Kidney (tissue), 14 donors: ENCODE measurements around the gene GALNT4. TPM values are rescaled to one million over a fixed set of nuclear protein-coding genes. Genes with fewer than 3 reads are reported as not detected.

ENCODE experiments used
- DNase-seq, 5 donors: peaks; one replicate each; pipeline ENCODE4 v3.0.0-alpha.2; 2013 to 2020
- FAIRE-seq: peaks from 2 replicates; lab custom pipeline; 2012; peaks lifted over from hg19 to GRCh38; lab: Jason Lieb, UNC
- H3K27ac ChIP-seq, 2 donors: one replicate each; pipeline ENCODE4 v1.7.0; 2013; ENCODE audit warnings: low read depth in 2 of 2, low read length in 2 of 2, inconsistent platforms in 1 of 2
- H3K27me3 ChIP-seq: one replicate; pipeline ENCODE4 v1.7.1; 2013; ENCODE audit warnings: low read length, inconsistent platforms; ENCODE audit not compliant: control insufficient read depth, insufficient read depth
- H3K36me3 ChIP-seq, 3 donors: one replicate each; pipeline versions ENCODE4 v1.7.0 to v1.7.1; 2013; ENCODE audit warnings: low read length in 3 of 3, control low read depth in 1 of 3, inconsistent platforms in 1 of 3; ENCODE audit not compliant: insufficient read depth in 3 of 3, control insufficient read depth in 2 of 3
- H3K4me1 ChIP-seq, 3 donors: one replicate each; pipeline versions ENCODE4 v1.7.0 to v1.7.1; 2013; ENCODE audit warnings: low read length in 3 of 3, inconsistent platforms in 1 of 3, low read depth in 1 of 3; ENCODE audit not compliant: control insufficient read depth in 2 of 3, insufficient read depth in 2 of 3
- H3K4me3 ChIP-seq, 3 donors: one replicate each; pipeline versions ENCODE4 v1.7.0 to v1.8.1; 2013; ENCODE audit warnings: low read length in 3 of 3, control low read depth in 1 of 3, inconsistent platforms in 1 of 3
- H3K9ac ChIP-seq, 3 donors: one replicate each; pipeline versions ENCODE4 v1.7.0 to v1.7.1; 2013; ENCODE audit warnings: low read length in 3 of 3, control low read depth in 1 of 3, inconsistent platforms in 1 of 3
- H3K9me3 ChIP-seq, 3 donors: one replicate each; pipeline versions ENCODE4 v1.7.0 to v1.7.1; 2013; ENCODE audit warnings: low read length in 3 of 3, control low read depth in 1 of 3, inconsistent platforms in 1 of 3; ENCODE audit not compliant: control insufficient read depth in 2 of 3, insufficient read depth in 1 of 3
- intact Hi-C: fragments of 100-400 bp; cut with DNase I; formaldehyde crosslinking; loops from one replicate; pipeline ENCODE4 v1.11.1; 2022
- polyA plus RNA-seq: library from polyadenylated mRNA; stranded (reverse); fragments of 350-450 nt; fragmentation: Illumina TruSeq; extraction: RNeasy Lipid Tissue Mini Kit (QIAGEN cat#74804); gene quantifications from one replicate; pipeline ENCODE4 v1.2.3, GENCODE V29; 2014; ENCODE audit warnings: low read depth, low replicate concordance; ENCODE audit not compliant: insufficient read depth
- total RNA-seq: library from RNA; stranded (reverse); fragmentation: NEBNext Ultra II Directional; extraction: Animal tissue kit (Norgen Biotek cat#: 25700); gene quantifications from one replicate; pipeline ENCODE4 v1.2.1, GENCODE V29; 2021
- TF ChIP-seq, protein P1 (sequence below): IDR thresholded peaks from 3 replicates; pipeline ENCODE4 v1.5.1; 2012; ENCODE audit warnings: mild to moderate bottlenecking, moderate library complexity, borderline replicate concordance; ENCODE audit not compliant: insufficient read depth; ENCODE audit errors: extremely low read depth
- donor health status: control.
- donor health status: control.
- donor health status: control.
- donor health status: control.
- donor health status: control.
- donor health status: DM: yes; HTN: yes; CAD: no.
- donor health status: Normal renal cell carcinoma (clear cell type).

GALNT4 gene
- total and polyA plus RNA-seq, 2 donors from 2014 or later: 2.6 to 14.4 TPM

DNA sequence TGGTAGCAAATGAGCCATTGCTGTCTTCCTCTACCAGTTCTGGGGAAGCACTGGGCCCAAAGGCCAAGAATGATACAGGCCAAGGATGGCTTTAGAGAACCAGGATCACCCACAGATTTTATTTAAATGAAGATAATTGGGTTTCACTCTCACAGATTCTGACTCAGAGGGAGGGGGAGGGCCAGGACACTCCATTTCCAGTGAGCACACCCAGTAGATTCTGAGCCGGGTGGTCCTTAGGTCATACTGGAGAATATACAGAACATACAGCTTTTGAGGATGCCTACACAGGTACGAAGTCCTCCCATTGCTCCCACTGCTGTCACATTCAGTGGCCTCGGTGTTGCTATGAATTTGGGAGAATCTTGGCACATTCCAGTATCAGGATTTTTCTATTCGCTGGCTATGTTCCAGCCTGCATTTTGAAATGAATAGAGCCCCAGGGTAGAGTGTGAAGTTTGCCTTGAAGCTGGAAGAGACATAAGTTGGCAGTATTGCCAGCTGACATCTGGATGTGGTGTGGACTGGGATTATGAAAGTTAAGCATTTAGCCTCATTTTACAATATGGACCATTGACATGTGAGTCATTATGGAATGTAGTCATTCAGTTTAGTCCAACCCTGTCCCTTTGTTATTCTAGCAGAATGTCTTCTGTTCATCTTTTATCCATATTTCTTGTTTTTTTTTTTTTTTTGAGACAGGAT, 47.0 kb upstream of the GALNT4 start:
- FAIRE-seq: no peak
- Histone ChIP-seq H3K27ac (no peak overlapping the region), H3K9me3 (no peaks in the 10 kb centered on the region), H3K27me3 (no peaks in the 10 kb centered on the region), H3K4me3 (no peak overlapping the region), H3K9ac (no peak overlapping the region), H3K36me3 (no peaks in the 10 kb centered on the region), H3K4me1 (peaks cover 0 to 3% (median 3%) of the 10 kb centered on the region in 3 donors)
- intact Hi-C loops: no loop called here
- TF ChIP-seq, protein P1, sequence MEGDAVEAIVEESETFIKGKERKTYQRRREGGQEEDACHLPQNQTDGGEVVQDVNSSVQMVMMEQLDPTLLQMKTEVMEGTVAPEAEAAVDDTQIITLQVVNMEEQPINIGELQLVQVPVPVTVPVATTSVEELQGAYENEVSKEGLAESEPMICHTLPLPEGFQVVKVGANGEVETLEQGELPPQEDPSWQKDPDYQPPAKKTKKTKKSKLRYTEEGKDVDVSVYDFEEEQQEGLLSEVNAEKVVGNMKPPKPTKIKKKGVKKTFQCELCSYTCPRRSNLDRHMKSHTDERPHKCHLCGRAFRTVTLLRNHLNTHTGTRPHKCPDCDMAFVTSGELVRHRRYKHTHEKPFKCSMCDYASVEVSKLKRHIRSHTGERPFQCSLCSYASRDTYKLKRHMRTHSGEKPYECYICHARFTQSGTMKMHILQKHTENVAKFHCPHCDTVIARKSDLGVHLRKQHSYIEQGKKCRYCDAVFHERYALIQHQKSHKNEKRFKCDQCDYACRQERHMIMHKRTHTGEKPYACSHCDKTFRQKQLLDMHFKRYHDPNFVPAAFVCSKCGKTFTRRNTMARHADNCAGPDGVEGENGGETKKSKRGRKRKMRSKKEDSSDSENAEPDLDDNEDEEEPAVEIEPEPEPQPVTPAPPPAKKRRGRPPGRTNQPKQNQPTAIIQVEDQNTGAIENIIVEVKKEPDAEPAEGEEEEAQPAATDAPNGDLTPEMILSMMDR: no peak
- DNase-seq: no peak

DNA sequence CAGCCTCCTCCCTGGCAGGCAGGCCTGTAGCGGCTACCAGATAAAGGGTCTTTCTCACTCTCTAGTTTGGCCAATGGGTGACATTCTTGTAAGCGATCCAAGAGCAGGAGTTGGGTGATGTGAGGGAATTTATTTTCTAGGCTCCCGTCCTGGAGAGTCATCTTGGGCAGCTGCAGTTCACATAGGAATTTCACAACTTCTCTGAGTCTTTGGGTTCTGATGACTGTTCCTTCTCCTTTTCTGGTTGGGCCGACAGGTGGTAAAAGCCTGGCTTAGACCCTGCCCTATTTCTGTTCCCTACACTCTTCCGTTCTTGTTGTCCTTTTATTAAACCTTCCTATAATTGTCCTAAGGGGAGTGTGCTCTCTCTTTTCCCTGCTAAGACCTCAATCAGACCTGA, 43.9 kb upstream of the GALNT4 start:
- DNase-seq (no peak), FAIRE-seq (no peak)
- H3K4me1 ChIP-seq: no peaks in the 10 kb centered on the region
- no peaks in the 10 kb centered on the region for H3K9me3 ChIP-seq
- H3K36me3 ChIP-seq: no peaks in the 10 kb centered on the region
- intact Hi-C loops: no loop called here
- H3K27me3 ChIP-seq: no peaks in the 10 kb centered on the region
- TF ChIP-seq, protein P1: no peak
- H3K27ac ChIP-seq: no peak overlapping the region
- H3K9ac ChIP-seq: no peak overlapping the region
- no peak overlapping the region for H3K4me3 ChIP-seq

DNA sequence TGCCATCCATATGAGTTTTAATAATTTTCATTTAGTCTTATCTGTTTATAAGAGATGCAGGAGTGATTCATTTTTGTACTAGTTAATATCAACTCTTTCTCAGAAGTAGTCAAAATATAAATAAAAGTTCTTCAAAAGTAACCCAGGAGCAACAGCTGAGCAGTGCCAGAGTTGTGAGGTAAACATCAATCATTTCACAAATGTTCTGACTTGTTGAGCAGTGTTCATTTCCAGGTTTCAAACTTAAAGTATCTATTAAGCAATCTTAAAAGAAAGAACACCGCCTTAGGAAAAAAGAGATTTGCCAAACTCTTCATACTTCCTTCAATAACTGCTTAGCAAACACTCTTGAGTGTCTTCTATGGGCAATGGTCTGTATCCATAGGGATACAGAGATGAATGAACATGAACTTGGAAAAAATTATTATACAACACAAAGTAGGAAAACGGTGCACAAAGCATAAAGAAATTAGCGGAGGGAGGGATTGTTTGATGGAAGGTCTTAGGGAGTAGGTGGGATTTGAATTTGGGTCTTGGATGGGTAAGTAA, 43.2 kb upstream of the GALNT4 start:
- intact Hi-C loops: no loop called here
- DNase-seq: no peak
- no peak for FAIRE-seq
- H3K9me3 ChIP-seq: no peaks in the 10 kb centered on the region
- TF ChIP-seq, protein P1: no peak
- no peak overlapping the region for H3K27ac ChIP-seq
- no peaks in the 10 kb centered on the region for H3K36me3 ChIP-seq
- no peak overlapping the region for H3K9ac ChIP-seq
- H3K4me3 ChIP-seq: no peak overlapping the region
- no peaks in the 10 kb centered on the region for H3K27me3 ChIP-seq
- no peaks in the 10 kb centered on the region for H3K4me1 ChIP-seq

DNA sequence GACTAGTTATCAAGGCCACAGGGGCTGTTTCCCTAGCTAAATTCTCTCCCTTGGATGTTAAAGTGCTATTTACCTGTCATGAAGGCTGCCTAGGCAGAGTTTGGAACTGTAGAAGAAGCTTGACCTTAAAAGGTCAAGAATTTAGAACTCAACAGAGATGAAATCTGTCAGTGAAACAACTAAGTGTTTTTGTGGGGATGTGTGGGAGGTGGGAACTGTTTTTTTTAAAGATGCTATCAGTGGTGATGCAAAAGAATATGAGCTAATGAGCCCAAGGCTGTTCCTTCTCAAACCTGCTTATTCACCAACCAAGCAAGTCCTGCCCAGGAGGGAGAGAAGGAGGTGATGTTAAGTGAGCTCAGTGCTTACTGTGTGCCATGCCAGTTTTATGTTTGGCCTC, 42.0 kb upstream of the GALNT4 start:
- DNase-seq: no peak
- no peak overlapping the region for H3K9ac ChIP-seq
- no peak overlapping the region for H3K4me3 ChIP-seq
- no peak for FAIRE-seq
- TF ChIP-seq, protein P1: no peak
- no peaks in the 10 kb centered on the region for H3K36me3 ChIP-seq
- no peaks in the 10 kb centered on the region for H3K9me3 ChIP-seq
- H3K27ac ChIP-seq: no peak overlapping the region
- H3K27me3 ChIP-seq: no peaks in the 10 kb centered on the region
- no peaks in the 10 kb centered on the region for H3K4me1 ChIP-seq
- intact Hi-C loops: no loop called here
